Neural progenitor cell (in vitro differentiated cells): ENCODE results near the gene MTSS2.

ENCODE experiments used
- CTCF ChIP-seq: fragments of 200-600 bp; sonication (generic); IDR thresholded peaks from 2 replicates; pipeline ENCODE4 v1.5.1; 2017; ENCODE audit warnings: antibody characterized with exemption, mild to moderate bottlenecking
- EZH2 ChIP-seq: fragments of 200-600 bp; sonication (generic); IDR thresholded peaks from 2 replicates; pipeline ENCODE4 v1.6.1; 2017; ENCODE audit warnings: antibody characterized with exemption, mild to moderate bottlenecking, moderate library complexity
- EZH2phosphoT487 ChIP-seq: fragments of 200-600 bp; sonication (generic); IDR thresholded peaks from 2 replicates; pipeline ENCODE4 v1.6.1; 2017; ENCODE audit warnings: antibody characterized with exemption

- no peak for TF ChIP-seq CTCF
- TF ChIP-seq EZH2 = no peak
- TF ChIP-seq EZH2phosphoT487 = no peak
These were observed 17.4 kb upstream of the MTSS2 start for GRCh38 chr16:70703041-70703834.
